Central memory CD4-positive, alpha-beta T cell (primary cell): ENCODE results near the gene CFAP157.

ENCODE experiments used
- DNase-seq: peaks from one replicate; pipeline ENCODE4 v3.0.0; 2022

Gene CFAP157

DNA sequence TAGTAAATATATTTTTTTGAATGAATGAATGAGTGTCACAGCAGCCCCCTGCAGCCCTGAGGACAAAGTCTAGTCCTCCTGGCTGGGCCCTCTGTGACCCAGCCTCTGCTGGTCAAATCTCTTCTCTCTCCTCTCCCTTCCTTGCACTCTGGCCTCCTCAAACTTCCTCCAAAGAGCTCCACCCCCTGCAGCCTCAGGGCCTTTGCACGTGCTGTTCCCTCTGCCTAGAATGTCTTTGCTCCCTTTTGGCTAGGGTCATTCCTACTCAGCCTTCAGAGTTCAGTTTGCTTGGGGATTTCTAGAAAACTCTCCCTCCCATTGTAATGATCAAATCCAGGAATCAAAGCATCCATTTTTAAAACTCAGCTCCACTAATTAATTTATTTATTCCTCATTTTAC, 58.6 kb downstream of the CFAP157 start:
- DNase-seq, result no peak
